Measurements from ENCODE around the gene SPTB.
A peak's percentile ranks its signal among the peaks of the same experiment; 100 is the strongest.

SPTB gene

DNA sequence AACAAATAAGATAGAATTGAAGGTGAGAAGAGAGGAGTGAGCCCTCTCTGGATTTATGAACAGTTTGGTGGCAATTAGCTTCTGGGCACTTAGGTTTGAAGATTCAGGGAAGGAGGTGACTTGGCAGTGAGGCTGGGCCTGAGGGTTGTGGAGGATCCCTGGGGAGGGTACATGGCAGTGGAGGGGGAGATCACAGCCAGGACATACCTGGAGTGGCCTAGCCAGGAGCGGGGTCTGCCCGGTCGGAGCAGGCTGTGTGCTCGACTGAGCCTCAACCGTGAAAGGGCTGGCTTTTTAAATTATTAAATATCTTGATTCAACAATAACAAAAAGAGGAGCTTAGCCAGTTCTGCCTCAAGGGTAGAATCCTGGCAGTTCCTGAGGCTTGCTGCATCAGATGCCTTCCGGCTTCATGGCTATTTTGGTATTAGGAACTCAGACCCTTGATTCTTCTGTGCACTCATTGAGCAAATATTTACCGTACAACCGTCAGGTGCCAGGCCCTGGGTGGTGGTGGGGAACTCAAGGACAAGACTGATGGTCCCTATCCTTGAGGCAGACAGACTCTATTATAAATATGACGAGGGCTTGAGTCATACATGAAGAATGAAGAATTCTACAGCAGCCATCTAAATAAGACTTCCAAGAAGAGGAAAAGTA lies 73.4 kb downstream of the SPTB start:
- TF ChIP-seq, protein P1, sequence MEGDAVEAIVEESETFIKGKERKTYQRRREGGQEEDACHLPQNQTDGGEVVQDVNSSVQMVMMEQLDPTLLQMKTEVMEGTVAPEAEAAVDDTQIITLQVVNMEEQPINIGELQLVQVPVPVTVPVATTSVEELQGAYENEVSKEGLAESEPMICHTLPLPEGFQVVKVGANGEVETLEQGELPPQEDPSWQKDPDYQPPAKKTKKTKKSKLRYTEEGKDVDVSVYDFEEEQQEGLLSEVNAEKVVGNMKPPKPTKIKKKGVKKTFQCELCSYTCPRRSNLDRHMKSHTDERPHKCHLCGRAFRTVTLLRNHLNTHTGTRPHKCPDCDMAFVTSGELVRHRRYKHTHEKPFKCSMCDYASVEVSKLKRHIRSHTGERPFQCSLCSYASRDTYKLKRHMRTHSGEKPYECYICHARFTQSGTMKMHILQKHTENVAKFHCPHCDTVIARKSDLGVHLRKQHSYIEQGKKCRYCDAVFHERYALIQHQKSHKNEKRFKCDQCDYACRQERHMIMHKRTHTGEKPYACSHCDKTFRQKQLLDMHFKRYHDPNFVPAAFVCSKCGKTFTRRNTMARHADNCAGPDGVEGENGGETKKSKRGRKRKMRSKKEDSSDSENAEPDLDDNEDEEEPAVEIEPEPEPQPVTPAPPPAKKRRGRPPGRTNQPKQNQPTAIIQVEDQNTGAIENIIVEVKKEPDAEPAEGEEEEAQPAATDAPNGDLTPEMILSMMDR (conservative IDR thresholded peaks at IDR 0.05): no peak
- H3K27ac ChIP-seq: peak overlapping the region; percentile 48; the same call in 1 of the 2 replicates

DNA sequence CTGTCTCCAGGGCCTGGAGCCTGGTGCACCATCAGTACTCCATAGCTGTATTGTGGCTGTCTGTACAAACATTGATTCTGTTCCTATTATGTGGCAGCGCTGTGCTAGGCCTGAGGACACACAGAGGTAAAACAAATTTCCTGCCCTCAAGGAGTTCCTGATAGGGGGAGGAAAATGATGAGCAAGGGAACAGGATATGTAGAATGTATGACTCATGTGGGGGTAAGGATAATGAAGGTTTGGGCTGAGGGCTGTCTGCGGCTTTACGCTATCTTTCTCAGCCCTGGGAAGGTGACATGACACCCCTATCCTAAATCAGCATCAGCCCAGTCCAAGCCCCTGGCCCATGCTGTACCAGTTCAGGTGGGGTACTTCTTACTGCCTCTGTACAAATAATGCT lies 74.1 kb downstream of the SPTB start:
- H3K27ac ChIP-seq: peak overlapping the region; percentile 48; the same call in 1 of the 2 replicates

DNA sequence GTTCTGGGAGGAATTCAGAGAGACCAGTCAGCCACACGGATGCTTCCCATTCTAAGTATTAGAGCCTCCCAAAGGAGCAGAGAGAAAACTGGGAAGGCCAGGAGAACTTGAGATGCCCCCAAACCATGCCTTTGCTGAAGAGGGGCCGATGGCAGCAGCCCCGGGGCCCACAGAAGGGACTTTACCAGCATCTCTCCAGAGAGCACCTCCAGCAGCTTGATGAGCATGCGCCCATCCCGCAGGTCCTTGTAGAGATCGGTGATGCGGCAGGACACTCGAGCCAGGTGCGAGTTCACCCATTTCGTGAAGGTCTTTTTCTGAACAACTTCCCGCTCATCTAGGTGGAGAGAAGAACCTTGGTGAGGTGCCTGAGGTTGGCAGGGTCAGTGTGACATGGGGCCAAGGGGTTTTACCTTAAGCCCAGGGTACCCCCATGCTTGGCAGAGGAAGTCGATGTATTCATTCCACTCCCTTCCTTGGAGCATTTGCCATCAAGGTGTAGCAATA lies 74.9 kb downstream of the SPTB start:
- H3K27ac ChIP-seq: no peak overlapping the region; the same call in 1 of the 2 replicates
- TF ChIP-seq, protein P1 (conservative IDR thresholded peaks at IDR 0.05): no peak

DNA sequence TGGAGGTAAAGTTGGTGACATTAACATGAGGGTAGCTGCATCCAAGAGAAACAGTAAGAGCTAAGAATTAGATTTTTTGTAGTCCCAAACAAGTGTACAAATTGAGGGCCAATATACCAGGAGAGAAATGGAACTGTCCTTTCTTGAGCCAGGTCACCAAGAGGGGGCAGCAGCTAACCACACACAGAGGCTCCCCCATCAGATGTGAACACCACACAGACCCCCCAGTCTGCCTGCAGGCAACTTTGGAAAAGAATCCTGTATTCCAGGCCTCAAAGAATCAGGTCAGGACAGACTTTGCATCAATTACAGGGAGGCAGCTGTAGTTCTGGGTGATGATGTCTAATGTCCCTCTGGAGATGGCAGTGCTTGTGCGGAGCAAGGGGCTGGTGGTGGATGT lies 77.9 kb downstream of the SPTB start:
- no peak overlapping the region for H3K27ac ChIP-seq
- TF ChIP-seq, protein P1 (conservative IDR thresholded peaks at IDR 0.05): peak; percentile 55

DNA sequence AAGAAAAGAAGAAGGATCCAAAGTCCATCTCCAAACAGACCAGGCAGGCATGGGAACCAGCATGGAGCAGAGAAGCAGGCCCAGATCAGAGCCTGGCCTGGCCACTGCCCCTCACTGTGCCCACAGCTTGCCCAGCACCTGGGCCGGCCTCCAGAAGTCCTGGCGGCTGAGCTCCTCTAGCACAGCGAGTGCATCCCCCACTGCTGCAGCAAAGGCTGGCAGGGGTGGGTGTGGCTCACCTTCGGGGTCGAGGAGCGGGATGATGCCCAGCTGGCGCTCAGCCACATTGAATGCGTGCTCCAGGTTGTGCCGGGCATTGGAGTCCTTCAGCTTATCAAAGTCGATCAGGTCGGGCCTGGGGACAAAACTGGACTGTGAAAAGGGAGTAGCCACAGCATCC lies 78.7 kb downstream of the SPTB start:
- TF ChIP-seq, protein P1 (conservative IDR thresholded peaks at IDR 0.05): no peak
- H3K27ac ChIP-seq: no peak overlapping the region

DNA sequence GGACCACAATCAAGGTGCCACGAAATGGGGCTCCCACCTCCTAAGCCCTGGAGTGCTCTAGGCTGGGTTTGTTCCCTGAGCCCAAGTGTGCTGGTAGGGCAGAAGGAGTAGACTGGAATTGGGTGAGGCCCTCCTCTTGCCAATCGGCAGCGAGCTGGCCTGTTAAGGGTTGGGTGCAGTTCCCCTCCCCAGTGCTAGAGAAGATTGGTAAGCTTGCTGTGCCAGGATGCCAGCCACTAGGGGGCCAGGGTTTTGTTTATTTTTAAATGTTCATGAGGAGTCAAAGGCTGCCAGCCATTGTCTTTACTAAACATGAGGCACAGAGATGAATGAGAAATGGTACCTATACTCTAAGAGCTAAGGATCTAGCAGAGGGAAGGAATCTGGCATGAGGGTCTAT lies 79.7 kb downstream of the SPTB start:
- TF ChIP-seq, protein P1 (conservative IDR thresholded peaks at IDR 0.05): peak; percentile 56; the same call in 1 of the 2 replicates
- H3K27ac ChIP-seq: no peak overlapping the region

DNA sequence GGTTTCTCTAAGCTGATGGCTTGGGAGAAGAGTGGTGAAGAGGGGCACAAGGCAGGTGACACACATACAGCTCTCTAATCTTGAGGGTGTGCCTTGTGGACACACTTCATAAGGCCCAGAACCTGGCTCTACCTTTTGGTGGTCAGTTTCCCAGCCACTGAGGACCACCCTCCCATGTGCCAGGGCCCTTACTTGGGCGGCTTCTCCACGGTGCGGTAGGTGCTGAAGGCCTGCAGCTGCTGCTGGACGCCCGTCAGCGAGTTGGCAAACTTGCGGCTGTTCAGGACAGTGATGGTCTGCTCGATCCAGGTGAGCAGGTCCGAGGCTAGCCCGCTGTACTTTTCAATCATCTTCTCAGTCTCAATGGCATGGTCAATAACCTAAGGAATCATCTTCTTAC lies 80.2 kb downstream of the SPTB start:
- TF ChIP-seq, protein P1 (conservative IDR thresholded peaks at IDR 0.05): no peak
- no peak overlapping the region for H3K27ac ChIP-seq

DNA sequence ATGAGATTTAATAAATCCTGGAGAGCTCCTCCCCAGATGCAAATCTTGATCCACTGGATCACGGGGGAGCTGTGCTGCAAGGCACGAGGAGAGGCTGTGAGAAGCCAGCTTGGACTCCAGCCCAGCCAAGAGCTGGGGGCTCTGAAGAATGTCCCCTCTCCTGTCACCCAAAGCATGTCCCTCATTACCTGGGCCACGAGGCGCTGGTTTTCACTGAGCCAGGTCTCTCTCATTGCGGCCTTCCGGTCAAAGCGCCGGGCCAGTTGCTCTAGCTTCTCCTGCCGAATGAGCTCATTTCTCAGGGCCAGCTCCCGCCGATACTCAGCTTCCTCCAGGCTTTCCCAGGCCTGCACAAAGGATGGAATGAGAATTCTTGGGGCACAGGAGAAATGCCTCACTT lies 83.3 kb downstream of the SPTB start:
- TF ChIP-seq, protein P1 (conservative IDR thresholded peaks at IDR 0.05): no peak

More for the DNA sequence above, 83.3 kb downstream of the SPTB start:
- no peak overlapping the region for H3K27ac ChIP-seq
